GM18507 (cell line): Measurements from ENCODE around the gene RAB24.

ENCODE experiments used
- DNase-seq: peaks from one replicate; pipeline ENCODE4 v3.0.0; 2011; ENCODE audit warnings: low read depth; ENCODE audit not compliant: insufficient read length; ENCODE audit errors: extremely low spot score
- FAIRE-seq: peaks from 2 replicates; lab custom pipeline; 2011; peaks lifted over from hg19 to GRCh38; lab: Jason Lieb, UNC

RAB24 gene

GRCh38 chr5:177334155-177334551, 30.6 kb upstream of the RAB24 start:
- FAIRE-seq (no peak), DNase-seq (no peak)

GRCh38 chr5:177333420-177334154, 30.1 kb upstream of the RAB24 start:
- no peak for FAIRE-seq
- no peak for DNase-seq

GRCh38 chr5:177332896-177333260, 29.4 kb upstream of the RAB24 start:
- DNase-seq (no peak), FAIRE-seq (no peak)

- FAIRE-seq (no peak), DNase-seq (no peak)
These were observed 28.7 kb upstream of the RAB24 start for GRCh38 chr5:177332031-177332895.

GRCh38 chr5:177330991-177331842, 27.7 kb upstream of the RAB24 start:
- FAIRE-seq (no peak), DNase-seq (no peak)

- FAIRE-seq: no peak
- no peak for DNase-seq
These were observed 26.4 kb upstream of the RAB24 start for GRCh38 chr5:177329883-177330282.

- FAIRE-seq (no peak), DNase-seq (no peak)
These were observed 25.2 kb upstream of the RAB24 start for GRCh38 chr5:177328545-177329231.

GRCh38 chr5:177327539-177328522, 24.3 kb upstream of the RAB24 start:
- no peak for FAIRE-seq
- DNase-seq: no peak

GRCh38 chr5:177325868-177326381, 22.4 kb upstream of the RAB24 start:
- FAIRE-seq (no peak), DNase-seq (no peak)

- FAIRE-seq: no peak
- DNase-seq: no peak
These were observed 17.4 kb upstream of the RAB24 start for GRCh38 chr5:177320879-177321278.

- no peak for FAIRE-seq
- no peak for DNase-seq
These were observed 16.5 kb upstream of the RAB24 start for GRCh38 chr5:177319913-177320588.

- FAIRE-seq: peak; percentile 88
These were observed 14.4 kb upstream of the RAB24 start for GRCh38 chr5:177317959-177318377.

GRCh38 chr5:177316005-177316404, 12.5 kb upstream of the RAB24 start:
- FAIRE-seq (no peak), DNase-seq (no peak)

More at GRCh38 chr5:177317959-177318377, 14.4 kb upstream of the RAB24 start:
- no peak for DNase-seq

- FAIRE-seq: no peak
- no peak for DNase-seq
These were observed 11.9 kb upstream of the RAB24 start for GRCh38 chr5:177315411-177315810.

- DNase-seq (no peak), FAIRE-seq (no peak)
These were observed 11.1 kb upstream of the RAB24 start for GRCh38 chr5:177314376-177315342.

GRCh38 chr5:177313561-177314259, 10.2 kb upstream of the RAB24 start:
- DNase-seq (no peak), FAIRE-seq (no peak)
